GM06990 (cell line): Measurements from ENCODE around the gene SLC2A5.

ENCODE experiments used
- DNase-seq: peaks from one replicate; pipeline ENCODE4 v3.0.0-alpha.2; 2011; ENCODE audit not compliant: insufficient read length; ENCODE audit errors: extremely low read depth
- H3K27me3 ChIP-seq: replicated peaks from 2 replicates; pipeline ENCODE4 v1.6.0; 2011; ENCODE audit warnings: low read length; ENCODE audit not compliant: control insufficient read depth, insufficient read depth
- H3K36me3 ChIP-seq: 2 replicates; pipeline ENCODE4 v1.5.1; 2011; ENCODE audit warnings: low read length; ENCODE audit not compliant: control insufficient read depth, insufficient read depth
- H3K4me3 ChIP-seq: replicated peaks from 2 replicates; pipeline ENCODE4 v1.5.1; 2011; ENCODE audit warnings: low read depth, mild to moderate bottlenecking, control low read depth, low read length
- CTCF ChIP-seq: IDR thresholded peaks from 2 replicates; pipeline ENCODE4 v1.5.1; 2011; ENCODE audit warnings: low read length, control low read depth, mild to moderate bottlenecking, inconsistent platforms; ENCODE audit not compliant: insufficient read depth, poor library complexity, severe bottlenecking

The SLC2A5 gene

GRCh38 chr1:9019896-9020295 lies 49.5 kb downstream of the SLC2A5 start:
- TF ChIP-seq CTCF, result no peak
- Histone ChIP-seq H3K4me3 (no peak overlapping the region), H3K36me3 (no peaks in the 10 kb centered on the region), H3K27me3 (no peaks in the 10 kb centered on the region)
- no peak for DNase-seq

GRCh38 chr1:9018333-9018732 lies 51.1 kb downstream of the SLC2A5 start:
- H3K27me3 ChIP-seq, result no peaks in the 10 kb centered on the region
- no peak for DNase-seq
- no peak for TF ChIP-seq CTCF

GRCh38 chr1:9016455-9016854 lies 53.0 kb downstream of the SLC2A5 start:
- Histone ChIP-seq H3K4me3 (no peak overlapping the region), H3K36me3 (no peaks in the 10 kb centered on the region), H3K27me3 (no peaks in the 10 kb centered on the region)
- no peak for TF ChIP-seq CTCF
- no peak for DNase-seq

More at GRCh38 chr1:9018333-9018732, 51.1 kb downstream of the SLC2A5 start:
- H3K36me3 ChIP-seq, result no peaks in the 10 kb centered on the region
- no peak overlapping the region for H3K4me3 ChIP-seq

- Histone ChIP-seq H3K36me3 (no peaks in the 10 kb centered on the region), H3K4me3 (no peak overlapping the region), H3K27me3 (no peaks in the 10 kb centered on the region)
- no peak for DNase-seq
- TF ChIP-seq CTCF, result no peak
Observed at GRCh38 chr1:9014475-9015375, 54.7 kb downstream of the SLC2A5 start.

GRCh38 chr1:9013819-9014218 lies 55.6 kb downstream of the SLC2A5 start:
- no peak for DNase-seq
- Histone ChIP-seq H3K36me3 (no peaks in the 10 kb centered on the region), H3K27me3 (no peaks in the 10 kb centered on the region), H3K4me3 (no peak overlapping the region)
- no peak for TF ChIP-seq CTCF
